ENCODE measurements around the gene KLHL36.

Gene KLHL36

GRCh38 chr16:84641643-84642358 lies 6.5 kb upstream of the KLHL36 start:
- no peak for FAIRE-seq

GRCh38 chr16:84643180-84643583 lies 5.1 kb upstream of the KLHL36 start:
- DNase-seq (ENCODE audit: insufficient read length, low spot score): peak; percentile 88
- FAIRE-seq: peak; percentile 75

More at GRCh38 chr16:84641643-84642358, 6.5 kb upstream of the KLHL36 start:
- DNase-seq (ENCODE audit: insufficient read length, low spot score): no peak

- FAIRE-seq (no peak), DNase-seq (ENCODE audit: insufficient read length, low spot score) (no peak)
Observed at GRCh38 chr16:84643674-84644073, 4.6 kb upstream of the KLHL36 start.

- FAIRE-seq: no peak
- DNase-seq (ENCODE audit: insufficient read length, low spot score): no peak
Observed at GRCh38 chr16:84648595-84649510, 542 bp downstream of the KLHL36 start.

- FAIRE-seq (no peak), DNase-seq (ENCODE audit: insufficient read length, low spot score) (no peak)
Observed at GRCh38 chr16:84649511-84649861, 1.2 kb downstream of the KLHL36 start.

GRCh38 chr16:84650062-84650991 lies 2.0 kb downstream of the KLHL36 start:
- FAIRE-seq (peak; percentile 49), DNase-seq (ENCODE audit: insufficient read length, low spot score) (no peak)

- no peak for FAIRE-seq
- no peak for DNase-seq (ENCODE audit: insufficient read length, low spot score)
Observed at GRCh38 chr16:84652566-84652965, 4.3 kb downstream of the KLHL36 start.

- DNase-seq (ENCODE audit: insufficient read length, low spot score) (no peak), FAIRE-seq (no peak)
Observed at GRCh38 chr16:84654238-84654637, 5.9 kb downstream of the KLHL36 start.

GRCh38 chr16:84654998-84655397 lies 6.7 kb downstream of the KLHL36 start:
- DNase-seq (ENCODE audit: insufficient read length, low spot score): no peak
- no peak for FAIRE-seq

- DNase-seq (ENCODE audit: insufficient read length, low spot score): no peak
- no peak for FAIRE-seq
Observed at GRCh38 chr16:84656649-84657048, 8.3 kb downstream of the KLHL36 start.

GRCh38 chr16:84657229-84657837 lies 9.0 kb downstream of the KLHL36 start:
- FAIRE-seq: no peak
- no peak for DNase-seq (ENCODE audit: insufficient read length, low spot score)

- DNase-seq (ENCODE audit: insufficient read length, low spot score) (no peak), FAIRE-seq (no peak)
Observed at GRCh38 chr16:84658690-84659089, 10.4 kb downstream of the KLHL36 start.

GRCh38 chr16:84659656-84660300 lies 11.5 kb downstream of the KLHL36 start:
- FAIRE-seq (no peak), DNase-seq (ENCODE audit: insufficient read length, low spot score) (no peak)

GRCh38 chr16:84660973-84661372 lies 12.7 kb downstream of the KLHL36 start:
- DNase-seq (ENCODE audit: insufficient read length, low spot score): no peak
- FAIRE-seq: no peak

- FAIRE-seq (no peak), DNase-seq (ENCODE audit: insufficient read length, low spot score) (no peak)
Observed at GRCh38 chr16:84661418-84662060, 13.2 kb downstream of the KLHL36 start.

GRCh38 chr16:84662471-84662870 lies 14.2 kb downstream of the KLHL36 start:
- DNase-seq (ENCODE audit: insufficient read length, low spot score) (no peak), FAIRE-seq (no peak)

GRCh38 chr16:84663433-84664101 lies 15.3 kb downstream of the KLHL36 start:
- DNase-seq (ENCODE audit: insufficient read length, low spot score): no peak
- no peak for FAIRE-seq

- no peak for FAIRE-seq
- no peak for DNase-seq (ENCODE audit: insufficient read length, low spot score)
Observed at GRCh38 chr16:84665359-84665758, 17.0 kb downstream of the KLHL36 start.

GRCh38 chr16:84665843-84666242 lies 17.5 kb downstream of the KLHL36 start:
- no peak for DNase-seq (ENCODE audit: insufficient read length, low spot score)
- FAIRE-seq: no peak
